WTC11 (cell line): ENCODE measurements around the gene HMCN1. TPM values are rescaled to one million over a fixed set of nuclear protein-coding genes. Genes with fewer than 3 reads are reported as not detected.

Experiments
- ATAC-seq: fragments of 200-7000 bp; cut with Tn5 transposase; 2 replicates; pipeline ENCODE4 v1.10.0; 2021; ENCODE audit warnings: mild to moderate bottlenecking, moderate library complexity
- CTCF ChIA-PET: fragments of 300-600 bp; sonication (Branson Sonifier 250); formaldehyde crosslinking; loops from one replicate; lab custom pipeline; 2021; ENCODE audit warnings: antibody characterized with exemption; lab: Charles Lee
- POLR2A ChIA-PET: fragments of 350-600 bp; sonication (Branson Sonifier 250); formaldehyde crosslinking; loops from one replicate; lab custom pipeline; 2021; ENCODE audit warnings: antibody characterized with exemption; lab: Charles Lee
- DNase-seq: peaks from one replicate; pipeline ENCODE4 v3.0.0; 2021; ENCODE audit warnings: low spot score
- H3K27ac Mint-ChIP-seq: 2 replicates; pipeline ENCODE4 v1.8.0; 2021; ENCODE audit warnings: mixed read lengths
- H3K27me3 Mint-ChIP-seq: 2 replicates; pipeline ENCODE4 v1.8.0; 2021; ENCODE audit warnings: low read depth, mild to moderate bottlenecking, moderate library complexity, mixed read lengths
- H3K36me3 Mint-ChIP-seq: 2 replicates; pipeline ENCODE4 v1.8.0; 2021; ENCODE audit warnings: mixed read lengths
- H3K4me1 Mint-ChIP-seq: 2 replicates; pipeline ENCODE4 v1.8.0; 2022; ENCODE audit warnings: mixed read lengths
- H3K4me3 Mint-ChIP-seq: 2 replicates; pipeline ENCODE4 v1.8.0; 2021; ENCODE audit warnings: mild to moderate bottlenecking, moderate library complexity, mixed read lengths
- H3K9me3 Mint-ChIP-seq: 2 replicates; pipeline ENCODE4 v1.8.0; 2021; ENCODE audit warnings: mixed read lengths
- ATF6 ChIP-seq: sonication (generic); formaldehyde crosslinking; IDR thresholded peaks from 2 replicates; pipeline ENCODE4 v1.8.1; 2023; ENCODE audit warnings: mild to moderate bottlenecking, missing genetic modification reagents
- CREM ChIP-seq: sonication (generic); formaldehyde crosslinking; IDR thresholded peaks from 2 replicates; pipeline ENCODE4 v1.8.1; 2022; ENCODE audit warnings: mild to moderate bottlenecking, missing genetic modification reagents, moderate library complexity
- ELF4 ChIP-seq: sonication (generic); formaldehyde crosslinking; IDR thresholded peaks from 2 replicates; pipeline ENCODE4 v1.8.1; 2022; ENCODE audit warnings: low read depth, mild to moderate bottlenecking, moderate library complexity, missing genetic modification reagents
- ERG ChIP-seq: fragments of 250-450 bp; sonication (Bioruptor Pico); IDR thresholded peaks from 2 replicates; pipeline ENCODE4 v1.8.0; 2021; ENCODE audit warnings: mild to moderate bottlenecking
- FOXJ3 ChIP-seq: sonication (generic); formaldehyde crosslinking; IDR thresholded peaks from 2 replicates; pipeline ENCODE4 v1.9.0; 2021; ENCODE audit warnings: missing genetic modification reagents, mild to moderate bottlenecking, borderline replicate concordance
- IRF1 ChIP-seq: sonication (generic); formaldehyde crosslinking; IDR thresholded peaks from 2 replicates; pipeline ENCODE4 v1.8.0; 2023; ENCODE audit warnings: missing genetic modification reagents
- JAZF1 ChIP-seq: fragments of 250-450 bp; sonication (Bioruptor Pico); IDR thresholded peaks from 2 replicates; pipeline ENCODE4 v1.9.0; 2021; ENCODE audit warnings: moderate library complexity, mild to moderate bottlenecking, inconsistent platforms
- JUN ChIP-seq: sonication (generic); formaldehyde crosslinking; IDR thresholded peaks from 2 replicates; pipeline ENCODE4 v1.8.0; 2023; ENCODE audit warnings: mild to moderate bottlenecking, missing genetic modification reagents
- MLX ChIP-seq: sonication (generic); formaldehyde crosslinking; IDR thresholded peaks from 2 replicates; pipeline ENCODE4 v1.8.1; 2023; ENCODE audit warnings: mild to moderate bottlenecking, missing genetic modification reagents, moderate library complexity
- MXD4 ChIP-seq: fragments of 250-450 bp; sonication (Bioruptor Pico); IDR thresholded peaks from 2 replicates; pipeline ENCODE4 v1.8.0; 2021; ENCODE audit warnings: mild to moderate bottlenecking, moderate library complexity, borderline replicate concordance
- NFATC4 ChIP-seq: fragments of 250-450 bp; sonication (Bioruptor Pico); IDR thresholded peaks from 2 replicates; pipeline ENCODE4 v1.9.0; 2021; ENCODE audit warnings: mild to moderate bottlenecking
- NR1H2 ChIP-seq: sonication (generic); formaldehyde crosslinking; IDR thresholded peaks from 2 replicates; pipeline ENCODE4 v1.9.0; 2021; ENCODE audit warnings: mild to moderate bottlenecking, moderate library complexity, missing genetic modification reagents
- NR2C2 ChIP-seq: sonication (generic); formaldehyde crosslinking; IDR thresholded peaks from 2 replicates; pipeline ENCODE4 v1.8.0; 2022; ENCODE audit warnings: mild to moderate bottlenecking, missing genetic modification reagents
- RELA ChIP-seq: sonication (generic); formaldehyde crosslinking; IDR thresholded peaks from 2 replicates; pipeline ENCODE4 v1.8.1; 2022; ENCODE audit warnings: missing genetic modification reagents, mild to moderate bottlenecking, borderline replicate concordance
- SMAD3 ChIP-seq: sonication (generic); formaldehyde crosslinking; IDR thresholded peaks from 2 replicates; pipeline ENCODE4 v1.8.0; 2022; ENCODE audit warnings: missing genetic modification reagents, mild to moderate bottlenecking, borderline replicate concordance
- SOX15 ChIP-seq: fragments of 250-450 bp; sonication (Bioruptor Pico); IDR thresholded peaks from 2 replicates; pipeline ENCODE4 v1.9.0; 2021; ENCODE audit warnings: mild to moderate bottlenecking
- TCF7 ChIP-seq: sonication (generic); formaldehyde crosslinking; IDR thresholded peaks from 2 replicates; pipeline ENCODE4 v1.8.0; 2022; ENCODE audit warnings: mild to moderate bottlenecking, low read depth, missing genetic modification reagents, moderate library complexity
- TEAD1 ChIP-seq: sonication (generic); formaldehyde crosslinking; IDR thresholded peaks from 2 replicates; pipeline ENCODE4 v1.8.0; 2022; ENCODE audit warnings: mild to moderate bottlenecking, missing genetic modification reagents
- ZBTB21 ChIP-seq: sonication (generic); formaldehyde crosslinking; IDR thresholded peaks from 2 replicates; pipeline ENCODE4 v1.8.1; 2023; ENCODE audit warnings: mild to moderate bottlenecking, missing genetic modification reagents, borderline replicate concordance
- ZNF219 ChIP-seq: sonication (generic); formaldehyde crosslinking; IDR thresholded peaks from 2 replicates; pipeline ENCODE4 v1.8.0; 2023; ENCODE audit warnings: missing genetic modification reagents, mild to moderate bottlenecking, borderline replicate concordance
- ZNF281 ChIP-seq: sonication (generic); formaldehyde crosslinking; IDR thresholded peaks from 2 replicates; pipeline ENCODE4 v1.8.0; 2023; ENCODE audit warnings: mild to moderate bottlenecking, missing genetic modification reagents
- ZNF512 ChIP-seq: sonication (generic); formaldehyde crosslinking; IDR thresholded peaks from 2 replicates; pipeline ENCODE4 v1.8.1; 2022; ENCODE audit warnings: missing genetic modification reagents, borderline replicate concordance
- total RNA-seq: library from RNA; stranded (reverse); gene quantifications from 3 replicates; pipeline ENCODE4 v1.2.3, GENCODE V29; 2021

Gene HMCN1
- total RNA-seq, 1 experiment from 2014 or later, result 5.6 TPM

GRCh38 chr1:186152620-186153239, 418.5 kb downstream of the HMCN1 start:
- H3K4me3 Mint-ChIP-seq, result no peak overlapping the region
- no peaks in the 10 kb centered on the region for H3K36me3 Mint-ChIP-seq
- no peak overlapping the region for H3K27ac Mint-ChIP-seq
- H3K4me1 Mint-ChIP-seq, result no peaks in the 10 kb centered on the region
- ChIA-PET CTCF (no interaction called here), POLR2A (no interaction called here)
- ATAC-seq (no peak), DNase-seq (no peak)
- H3K27me3 Mint-ChIP-seq, result no peaks in the 10 kb centered on the region
- no peaks in the 10 kb centered on the region for H3K9me3 Mint-ChIP-seq
- TF ChIP-seq SOX15 (no peak), JAZF1 (CRISPR knock-in tag) (no peak), ZNF219 (CRISPR knock-in tag) (no peak), NR1H2 (CRISPR knock-in tag) (no peak)

- Mint-ChIP-seq H3K9me3 (no peaks in the 10 kb centered on the region), H3K27me3 (no peaks in the 10 kb centered on the region), H3K4me3 (no peak overlapping the region), H3K36me3 (no peaks in the 10 kb centered on the region), H3K27ac (no peak overlapping the region), H3K4me1 (no peaks in the 10 kb centered on the region)
- TF ChIP-seq TEAD1, result no peak
- TF ChIP-seq ERG (CRISPR knock-in tag), result no peak
- TF ChIP-seq JUN, result no peak
- TF ChIP-seq NFATC4 (CRISPR knock-in tag), result no peak
- TF ChIP-seq IRF1 (CRISPR knock-in tag), result no peak
- TF ChIP-seq SMAD3 (CRISPR knock-in tag), result no peak
- no peak for TF ChIP-seq MXD4 (CRISPR knock-in tag)
- no peak for TF ChIP-seq ZBTB21
- no peak for TF ChIP-seq FOXJ3
- TF ChIP-seq TCF7 (CRISPR knock-in tag), result no peak
- no peak for TF ChIP-seq CREM
- TF ChIP-seq MLX, result no peak
- TF ChIP-seq ZNF512 (CRISPR knock-in tag), result no peak
- no peak for TF ChIP-seq ELF4
- no peak for TF ChIP-seq ATF6 (CRISPR knock-in tag)
- no peak for TF ChIP-seq ZNF281 (CRISPR knock-in tag)
- no peak for TF ChIP-seq RELA (CRISPR knock-in tag)
- no peak for TF ChIP-seq NR2C2
- POLR2A ChIA-PET, result no interaction called here
- CTCF ChIA-PET, result interaction anchor here (1.9 to 3.1 kb wide), 2 partner anchors 56 to 58 kb away, joined by 6 to 15 read pairs; no protein-coding TSS in a partner anchor
- DNase-seq (no peak), ATAC-seq (no peak)
Observed at GRCh38 chr1:186154651-186155050, 420.5 kb downstream of the HMCN1 start.
